Measurements from ENCODE around the gene IFIT1B.

DNA sequence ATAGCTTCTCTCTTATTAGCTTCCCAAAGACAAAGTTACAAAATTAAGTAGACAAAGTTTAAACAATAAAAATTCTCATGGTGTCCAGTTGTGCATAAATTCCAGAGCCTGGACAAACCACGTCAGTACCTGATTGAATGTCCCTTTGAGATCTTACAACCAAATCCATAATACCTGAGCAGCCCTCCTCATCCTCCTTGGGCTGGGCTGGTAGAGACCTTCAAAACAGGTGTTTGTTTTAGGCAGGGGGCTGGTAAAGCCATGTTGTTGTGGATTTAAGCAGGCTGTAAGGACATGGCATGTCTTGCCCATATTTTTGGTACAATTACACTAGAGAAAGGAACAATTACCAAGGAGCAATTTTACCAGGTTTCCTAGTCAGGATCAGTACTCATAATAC lies 38.6 kb downstream of the IFIT1B start:
- no peak for TF ChIP-seq JUND (IDR thresholded peaks at IDR 0.05; ENCODE audit: borderline replicate concordance, low read depth, low read length)
- TF ChIP-seq JUND (tag; IDR thresholded peaks at IDR 0.05; ENCODE audit: borderline replicate concordance, low read depth, low read length) = no peak
- TF ChIP-seq ZNF766 (CRISPR knock-in tag; conservative IDR thresholded peaks at IDR 0.05) = no peak
- TF ChIP-seq, protein P1, sequence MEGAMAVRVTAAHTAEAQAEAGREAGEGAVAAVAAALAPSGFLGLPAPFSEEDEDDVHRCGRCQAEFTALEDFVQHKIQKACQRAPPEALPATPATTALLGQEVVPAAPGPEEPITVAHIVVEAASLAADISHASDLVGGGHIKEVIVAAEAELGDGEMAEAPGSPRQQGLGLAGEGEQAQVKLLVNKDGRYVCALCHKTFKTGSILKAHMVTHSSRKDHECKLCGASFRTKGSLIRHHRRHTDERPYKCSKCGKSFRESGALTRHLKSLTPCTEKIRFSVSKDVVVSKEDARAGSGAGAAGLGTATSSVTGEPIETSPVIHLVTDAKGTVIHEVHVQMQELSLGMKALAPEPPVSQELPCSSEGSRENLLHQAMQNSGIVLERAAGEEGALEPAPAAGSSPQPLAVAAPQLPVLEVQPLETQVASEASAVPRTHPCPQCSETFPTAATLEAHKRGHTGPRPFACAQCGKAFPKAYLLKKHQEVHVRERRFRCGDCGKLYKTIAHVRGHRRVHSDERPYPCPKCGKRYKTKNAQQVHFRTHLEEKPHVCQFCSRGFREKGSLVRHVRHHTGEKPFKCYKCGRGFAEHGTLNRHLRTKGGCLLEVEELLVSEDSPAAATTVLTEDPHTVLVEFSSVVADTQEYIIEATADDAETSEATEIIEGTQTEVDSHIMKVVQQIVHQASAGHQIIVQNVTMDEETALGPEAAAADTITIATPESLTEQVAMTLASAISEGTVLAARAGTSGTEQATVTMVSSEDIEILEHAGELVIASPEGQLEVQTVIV (CRISPR knock-in tag; IDR thresholded peaks at IDR 0.05; ENCODE audit: borderline replicate concordance) = no peak
- no peak for TF ChIP-seq ETV6 (IDR thresholded peaks at IDR 0.05; ENCODE audit: borderline replicate concordance in 1 of 2, low read depth in 2 of 2, low read length in 1 of 2)
- no peak for TF ChIP-seq ETV6 (CRISPR knock-in tag; IDR thresholded peaks at IDR 0.05; ENCODE audit: borderline replicate concordance)
- TF ChIP-seq KDM4B (IDR thresholded peaks at IDR 0.05; ENCODE audit: borderline replicate concordance in 2 of 2, low read depth in 1 of 2) = no peak
- no peak for TF ChIP-seq POLR2A (conservative IDR thresholded peaks at IDR 0.05)
- TF ChIP-seq ZNF274 (IDR thresholded peaks at IDR 0.05; ENCODE audit: borderline replicate concordance, low read depth, low read length) = no peak
- TF ChIP-seq, protein P2, sequence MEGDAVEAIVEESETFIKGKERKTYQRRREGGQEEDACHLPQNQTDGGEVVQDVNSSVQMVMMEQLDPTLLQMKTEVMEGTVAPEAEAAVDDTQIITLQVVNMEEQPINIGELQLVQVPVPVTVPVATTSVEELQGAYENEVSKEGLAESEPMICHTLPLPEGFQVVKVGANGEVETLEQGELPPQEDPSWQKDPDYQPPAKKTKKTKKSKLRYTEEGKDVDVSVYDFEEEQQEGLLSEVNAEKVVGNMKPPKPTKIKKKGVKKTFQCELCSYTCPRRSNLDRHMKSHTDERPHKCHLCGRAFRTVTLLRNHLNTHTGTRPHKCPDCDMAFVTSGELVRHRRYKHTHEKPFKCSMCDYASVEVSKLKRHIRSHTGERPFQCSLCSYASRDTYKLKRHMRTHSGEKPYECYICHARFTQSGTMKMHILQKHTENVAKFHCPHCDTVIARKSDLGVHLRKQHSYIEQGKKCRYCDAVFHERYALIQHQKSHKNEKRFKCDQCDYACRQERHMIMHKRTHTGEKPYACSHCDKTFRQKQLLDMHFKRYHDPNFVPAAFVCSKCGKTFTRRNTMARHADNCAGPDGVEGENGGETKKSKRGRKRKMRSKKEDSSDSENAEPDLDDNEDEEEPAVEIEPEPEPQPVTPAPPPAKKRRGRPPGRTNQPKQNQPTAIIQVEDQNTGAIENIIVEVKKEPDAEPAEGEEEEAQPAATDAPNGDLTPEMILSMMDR (IDR thresholded peaks at IDR 0.05 in 2 of 3, conservative IDR thresholded peaks at IDR 0.05 in 1 of 3; ENCODE audit: insufficient read depth in 2 of 3, low read depth in 1 of 3, low read length in 3 of 3) = no peak
- no peak for TF ChIP-seq HMGN3 (IDR thresholded peaks at IDR 0.05; ENCODE audit: borderline replicate concordance, extremely low read depth, insufficient read length, low read depth, low read length)
- TF ChIP-seq RAD51 (IDR thresholded peaks at IDR 0.05; ENCODE audit: borderline replicate concordance, low read depth) = no peak
- no peak for TF ChIP-seq ZNF780A (CRISPR knock-in tag; IDR thresholded peaks at IDR 0.05)

Data from K562 (cell line).